ENCODE measurements around the gene PCK1.

Gene PCK1

GRCh38 chr20:57589728-57590484, 29.0 kb downstream of the PCK1 start:
- DNase-seq = no peak

- DNase-seq = no peak
Observed at GRCh38 chr20:57590485-57591288, 29.8 kb downstream of the PCK1 start.

DNA sequence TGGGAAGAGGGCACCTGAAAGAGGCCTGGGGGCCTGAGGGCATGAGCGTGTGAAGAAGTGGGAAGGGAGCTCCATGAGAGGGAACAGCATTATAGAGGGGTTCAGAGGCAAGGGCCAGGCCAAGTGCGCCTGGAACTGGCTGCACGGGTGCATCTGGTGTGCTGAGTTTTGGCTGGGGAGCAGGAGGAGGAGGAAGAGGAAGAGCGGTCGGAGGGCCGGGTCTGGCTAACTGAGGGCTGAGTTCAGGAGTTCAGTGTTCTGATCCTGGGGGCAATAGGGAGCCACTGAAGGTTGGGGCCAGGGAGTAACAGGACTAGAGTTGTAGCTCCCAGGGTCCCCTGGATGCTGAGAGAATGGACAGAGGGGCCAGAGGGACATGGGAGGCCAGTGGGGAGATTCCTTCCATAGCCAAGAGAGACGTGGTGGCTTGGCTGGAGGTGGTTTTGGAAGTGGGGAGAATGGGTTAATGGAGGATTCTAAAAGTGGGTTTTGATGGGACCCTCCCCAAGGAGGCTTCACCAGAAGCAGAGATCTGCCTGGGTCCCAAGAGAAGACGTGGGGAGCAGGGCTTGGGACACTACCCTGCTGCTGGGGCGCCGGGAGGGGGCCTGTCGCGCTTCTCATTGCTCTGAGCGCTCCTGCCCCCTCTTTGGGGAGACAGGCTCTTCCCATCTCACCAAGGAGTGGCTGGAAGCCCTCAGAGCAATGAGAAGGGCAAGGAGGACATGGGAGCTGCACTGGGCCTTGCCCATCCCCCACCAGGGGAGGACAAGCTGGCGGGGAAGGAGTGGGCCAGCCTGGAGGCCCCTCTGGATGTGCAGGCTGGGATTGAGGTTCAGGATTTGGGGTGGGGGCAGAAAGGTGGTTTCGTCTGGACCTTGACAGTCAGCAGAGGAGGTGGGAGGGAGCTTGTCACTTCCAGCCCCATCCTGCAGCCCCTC, 30.6 kb downstream of the PCK1 start:
- DNase-seq = no peak

DNA sequence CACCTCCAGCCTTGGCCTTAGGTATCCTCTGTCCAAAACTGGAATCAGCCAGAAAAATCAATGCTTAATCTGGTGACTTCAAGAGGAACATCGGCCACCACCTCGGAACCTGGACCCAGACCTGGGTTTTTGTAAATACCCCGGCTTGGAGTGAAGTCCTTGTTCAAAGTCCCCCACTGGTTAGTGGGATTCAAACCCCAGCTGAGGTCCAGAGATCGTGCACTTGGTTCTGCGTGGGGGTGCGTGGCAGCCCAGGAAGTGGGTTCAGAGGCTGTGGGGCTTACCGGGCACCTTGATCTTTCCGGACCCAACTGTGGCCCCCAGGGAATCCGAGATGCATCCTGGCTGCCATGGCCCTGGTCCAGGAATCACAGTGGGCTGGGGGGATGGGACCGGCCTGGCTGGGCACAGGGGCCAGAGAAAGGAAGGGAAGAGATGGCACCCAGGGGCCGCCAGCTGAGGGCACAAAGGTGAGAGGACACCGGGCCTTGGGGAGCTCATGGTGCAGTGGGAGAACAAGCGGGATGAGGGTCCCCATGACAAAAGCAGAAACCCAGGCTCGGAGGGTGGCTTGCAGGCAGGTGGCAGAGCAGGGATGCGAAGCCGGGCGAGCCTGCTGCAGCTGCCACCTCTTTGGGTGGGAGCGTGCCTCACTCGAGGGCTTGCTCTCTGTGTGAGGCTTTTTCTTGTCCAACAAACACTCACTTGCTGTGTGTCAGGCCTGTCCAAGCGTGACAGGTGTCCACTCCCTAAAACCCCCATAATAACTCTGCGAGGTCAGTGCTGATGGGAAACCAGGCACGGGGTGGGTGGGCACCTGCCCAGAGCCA, 31.6 kb downstream of the PCK1 start:
- DNase-seq = no peak

DNA sequence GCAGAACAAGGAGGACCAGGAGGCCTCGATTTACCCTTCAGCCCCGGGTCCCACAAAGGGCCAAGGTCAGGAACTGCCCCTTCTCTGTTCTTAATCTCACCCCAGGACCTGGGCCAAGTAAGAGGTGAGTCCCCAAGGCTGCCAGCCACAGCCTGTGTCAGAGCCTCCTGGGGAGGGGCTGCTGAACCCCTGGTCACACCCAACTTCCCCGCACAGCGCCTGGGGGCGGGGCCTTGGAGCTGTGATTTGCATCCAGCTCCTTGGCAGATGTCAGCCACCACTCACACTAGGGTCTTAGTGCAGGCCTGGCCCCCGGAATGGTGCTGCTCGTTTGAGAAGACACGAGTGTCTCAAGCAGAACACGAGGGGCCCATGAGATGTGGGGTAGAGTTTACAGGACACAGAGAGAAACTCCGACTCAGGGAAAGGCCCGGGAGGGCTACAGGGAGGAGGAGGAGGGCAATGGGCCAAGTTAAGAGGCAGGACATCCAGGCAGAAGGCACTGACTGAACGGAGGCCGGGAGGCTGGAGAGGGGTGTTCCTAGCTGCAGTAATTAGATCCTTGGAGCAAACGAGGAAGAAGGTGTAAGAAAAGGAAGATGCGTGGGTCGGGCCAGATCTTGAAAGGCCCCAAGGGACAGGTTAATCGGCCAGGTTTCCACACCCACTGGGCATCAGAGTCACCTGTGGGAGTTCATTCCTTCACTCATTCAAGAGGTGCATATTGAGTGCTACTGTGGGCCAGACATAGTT, 32.4 kb downstream of the PCK1 start:
- DNase-seq = no peak

GRCh38 chr20:57594092-57594951, 33.4 kb downstream of the PCK1 start:
- DNase-seq = peak; percentile 70

GRCh38 chr20:57595041-57596030, 34.4 kb downstream of the PCK1 start:
- DNase-seq = no peak

DNA sequence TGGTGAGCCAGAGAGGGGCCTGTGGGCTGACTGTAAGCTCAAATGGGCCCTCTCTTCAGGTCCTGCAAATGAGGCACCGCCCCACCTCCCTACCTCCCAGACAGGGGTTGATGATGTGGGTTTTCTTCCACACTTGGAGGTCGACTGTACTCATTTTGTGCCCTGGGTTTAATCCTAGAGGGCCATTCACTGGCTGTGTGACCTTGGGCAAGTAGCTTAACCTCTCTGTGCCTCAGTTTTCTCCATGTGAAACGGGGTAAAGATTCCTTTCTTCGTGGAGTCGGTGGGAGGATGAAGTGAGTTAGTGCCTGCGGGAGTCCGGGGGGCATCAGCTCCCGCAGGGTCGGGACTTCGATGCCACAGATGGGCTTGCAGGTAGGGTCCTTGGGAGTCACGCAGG, 35.4 kb downstream of the PCK1 start:
- no peak for DNase-seq

DNA sequence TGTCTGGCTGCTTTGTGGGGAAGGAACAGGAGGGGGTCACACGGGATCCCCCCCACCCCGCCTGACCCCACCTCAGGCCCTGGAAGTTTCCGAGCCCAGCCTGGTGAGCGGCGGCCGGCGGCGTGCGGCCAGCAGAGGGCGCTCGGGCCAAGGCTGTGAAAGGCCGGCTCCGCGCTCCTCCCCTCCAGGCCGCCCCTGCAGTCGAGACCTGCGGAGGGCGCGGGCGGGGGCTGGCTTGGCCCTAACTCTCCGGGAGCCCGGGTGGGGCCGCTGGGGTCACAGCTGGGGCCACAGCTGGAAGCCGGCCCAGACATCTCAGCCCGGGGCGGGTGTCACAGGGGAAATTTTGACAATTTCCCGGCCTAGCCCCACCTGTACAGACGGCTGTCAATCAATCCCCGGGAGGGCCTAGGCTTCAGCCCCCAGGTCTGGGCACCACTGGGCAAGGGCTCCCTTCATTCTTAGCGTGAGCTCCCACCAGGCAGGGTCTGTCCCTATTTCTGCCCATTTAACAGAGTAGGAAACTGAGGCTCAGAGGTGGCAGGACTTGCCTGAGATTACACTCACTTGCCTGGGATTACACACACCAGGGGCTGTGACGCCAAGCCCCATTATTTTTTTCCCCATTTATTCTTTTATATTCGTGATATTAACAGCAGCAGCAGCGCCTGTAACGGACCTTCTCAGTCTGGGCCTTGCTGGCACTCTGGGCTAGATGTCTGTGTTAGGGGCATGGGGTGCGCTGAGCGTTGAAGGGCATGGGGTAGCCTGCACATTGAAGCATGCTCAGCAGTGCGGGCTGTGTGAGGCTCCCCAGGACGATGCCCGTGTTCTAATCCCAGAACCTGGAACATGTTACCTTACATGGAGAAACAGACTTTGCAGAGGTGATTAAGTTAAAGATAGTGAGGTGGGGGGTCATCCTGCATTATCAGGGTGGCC, 36.4 kb downstream of the PCK1 start:
- peak; percentile 77 for DNase-seq

DNA sequence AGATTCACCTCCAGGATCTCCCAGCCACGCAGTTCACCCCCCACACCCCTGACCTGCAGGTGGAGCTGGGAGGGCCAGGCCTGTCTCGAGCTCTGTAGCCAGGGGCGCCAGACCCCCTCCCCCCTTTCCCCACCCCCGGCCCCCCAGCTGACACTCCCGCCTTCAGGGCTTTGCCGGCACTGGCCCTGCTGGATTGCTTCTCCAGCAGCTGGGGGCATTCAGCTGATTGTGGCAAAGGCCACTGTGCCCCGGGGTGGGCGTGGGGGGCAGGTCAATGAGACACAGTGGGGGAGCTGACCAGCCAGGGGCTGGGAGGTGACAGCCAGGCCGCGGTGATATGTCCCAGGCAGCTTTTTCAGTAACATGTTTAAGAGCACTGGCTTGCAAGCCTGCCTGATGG, 37.1 kb downstream of the PCK1 start:
- DNase-seq = no peak

DNA sequence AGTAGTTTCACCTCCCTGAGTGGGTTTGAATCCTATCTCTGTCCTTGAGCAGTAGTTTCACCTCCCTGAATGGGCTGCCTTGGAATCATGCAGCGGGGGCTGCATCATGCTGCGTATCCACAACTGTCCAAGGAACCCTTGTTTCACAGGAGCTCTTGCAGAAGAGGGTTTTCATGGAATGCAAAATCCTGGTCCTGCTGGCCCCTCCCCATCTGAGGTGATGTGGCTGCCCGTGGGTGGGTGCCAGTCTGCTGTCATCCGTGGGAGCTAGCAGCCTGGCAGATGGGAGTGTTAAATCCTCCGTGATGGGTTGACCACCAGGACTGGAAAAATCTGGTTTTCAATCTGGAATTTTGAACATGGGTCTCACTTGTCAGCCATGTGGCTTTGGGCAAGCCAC, 37.6 kb downstream of the PCK1 start:
- no peak for DNase-seq

DNA sequence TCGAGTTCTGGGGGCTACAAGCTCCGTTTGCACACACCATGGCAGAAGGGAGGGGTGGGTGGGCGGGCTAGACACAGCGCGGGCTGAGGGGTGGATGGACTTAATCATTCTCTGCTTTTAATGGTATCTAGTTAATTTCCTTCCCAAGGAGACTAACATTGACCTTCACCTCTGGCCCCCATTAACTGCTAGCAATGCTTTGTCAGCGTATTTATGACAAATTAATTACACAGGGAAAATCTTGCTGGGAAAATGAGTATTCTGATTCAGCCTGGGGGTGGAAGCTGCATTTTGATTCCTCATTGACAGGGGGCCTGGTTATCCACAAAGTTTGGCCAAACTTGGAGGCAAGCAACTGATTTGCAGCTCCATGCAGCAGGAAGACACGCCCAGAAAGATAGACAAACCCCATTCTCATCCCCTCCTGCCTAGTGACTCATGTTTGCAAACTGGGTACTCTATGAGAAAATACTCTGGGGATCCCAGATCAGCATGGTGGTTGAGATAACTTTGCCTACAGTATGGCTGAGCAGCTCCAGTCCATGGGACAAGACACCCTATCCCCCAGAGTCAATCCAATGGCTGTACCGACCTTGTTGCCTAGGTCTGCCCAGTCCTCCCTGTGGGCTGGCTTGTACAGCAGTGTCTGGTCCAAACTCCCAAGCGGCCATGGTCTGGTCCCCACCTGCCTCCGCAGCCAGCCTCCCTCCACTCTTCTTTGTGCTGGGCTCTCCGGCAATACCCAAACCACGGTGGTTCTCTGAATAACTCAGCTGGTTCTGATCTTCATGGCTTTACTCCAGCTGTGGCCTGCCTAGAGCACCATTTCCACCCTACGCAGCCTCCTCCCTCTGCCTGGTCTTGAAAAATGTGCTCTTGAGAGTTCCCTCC, 39.7 kb downstream of the PCK1 start:
- no peak for DNase-seq

DNA sequence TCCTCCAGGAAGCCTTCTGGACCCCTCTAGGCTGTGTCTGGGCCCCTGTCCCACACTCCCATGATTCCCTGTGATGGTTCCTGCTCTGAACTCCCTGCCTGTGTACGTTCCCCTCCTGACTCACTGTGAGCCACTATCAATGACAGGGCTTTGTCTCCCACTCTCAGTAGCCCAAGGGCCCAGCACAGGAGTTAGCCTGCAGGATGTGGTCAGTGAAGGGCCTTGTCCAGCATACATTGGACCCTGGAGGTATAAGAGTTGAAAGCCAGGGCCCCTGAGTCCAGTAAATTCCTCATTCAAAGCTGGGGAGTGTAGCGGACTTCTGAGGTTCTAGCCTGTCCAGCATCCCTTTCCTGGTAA, 40.3 kb downstream of the PCK1 start:
- DNase-seq = no peak

DNA sequence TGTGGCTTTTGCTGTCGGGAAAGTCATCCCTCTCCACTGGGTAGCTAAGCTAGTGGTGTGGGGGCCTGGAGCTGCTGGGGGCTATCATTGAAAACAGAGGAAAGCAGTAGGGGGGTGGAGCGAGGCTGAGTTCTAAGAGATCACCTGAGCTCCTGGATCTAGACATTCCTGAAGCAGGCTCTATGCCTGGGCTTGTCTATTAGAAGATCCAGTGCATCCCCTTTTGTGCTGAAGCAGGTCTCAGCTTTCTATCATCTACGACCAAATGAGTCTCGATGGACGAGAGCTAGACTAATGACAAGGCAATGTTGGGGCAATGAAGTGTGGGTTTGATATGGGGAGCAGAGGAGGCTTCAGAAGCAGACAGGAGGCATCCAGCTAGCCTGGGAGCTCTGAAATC, 40.8 kb downstream of the PCK1 start:
- DNase-seq = no peak

- no peak for DNase-seq
Observed at GRCh38 chr20:57603120-57603519, 42.2 kb downstream of the PCK1 start.

GRCh38 chr20:57605045-57605444, 44.1 kb downstream of the PCK1 start:
- DNase-seq = no peak

DNA sequence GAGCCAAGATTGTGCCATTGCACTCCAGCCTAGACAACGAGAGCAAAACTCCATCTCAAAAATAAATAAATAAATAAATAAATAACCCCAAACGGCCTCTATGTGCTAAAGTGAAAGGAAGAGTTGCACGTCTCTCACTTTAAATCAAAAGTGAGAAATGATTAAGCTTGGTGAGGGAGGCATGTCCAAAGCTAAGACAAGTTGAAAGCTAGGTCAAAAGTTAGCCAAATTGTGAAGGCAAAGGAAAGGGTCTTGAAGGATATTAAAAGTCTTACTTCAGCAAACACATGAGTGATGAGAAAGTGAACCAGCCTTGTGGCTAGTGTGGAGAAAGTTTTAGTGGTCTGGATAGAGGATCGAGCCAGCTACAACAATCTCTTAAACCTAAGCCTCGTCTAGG, 45.0 kb downstream of the PCK1 start:
- DNase-seq = no peak

All from activated CD4-positive, alpha-beta T cell treated with anti-CD3 and anti-CD28 coated beads for 48 hours (primary cell).